Measurements from ENCODE around the gene CD19.
"Not testable (repeated sequence)": the region's sequence is repeated elsewhere in the genome, so short reads cannot be mapped to it uniquely, and the experiment has no call there.

The CD19 gene

GRCh38 chr16:28931801-28932225 lies at the start of gene CD19:
Gene CD19, plus strand, starts transcription at chr16:28931971. Its CDS starts 30 bp downstream, at chr16:28932001.
- no peak for DNase-seq (ENCODE audit: low read depth)
- TF ChIP-seq CTCF (IDR thresholded peaks at IDR 0.05; ENCODE audit: insufficient read depth, low read depth, low read length, missing control alignments), result no peak
- H3K4me3 ChIP-seq (ENCODE audit: low read length), result no peak within 1 kb of the TSS

GRCh38 chr16:28882551-28883160 lies 49.1 kb upstream of the CD19 start:
- no peak for TF ChIP-seq CTCF (IDR thresholded peaks at IDR 0.05; ENCODE audit: insufficient read depth, low read depth, low read length, missing control alignments)
- H3K4me3 ChIP-seq (ENCODE audit: low read length), result no peak overlapping the region
- DNase-seq (ENCODE audit: low read depth), result no peak

GRCh38 chr16:28883221-28883996 lies 48.4 kb upstream of the CD19 start:
- DNase-seq (ENCODE audit: low read depth), result no peak
- no peak overlapping the region for H3K4me3 ChIP-seq (ENCODE audit: low read length)
- TF ChIP-seq CTCF (IDR thresholded peaks at IDR 0.05; ENCODE audit: insufficient read depth, low read depth, low read length, missing control alignments), result no peak

- DNase-seq (ENCODE audit: low read depth), result no peak
- no peak overlapping the region for H3K4me3 ChIP-seq (ENCODE audit: low read length)
- TF ChIP-seq CTCF (IDR thresholded peaks at IDR 0.05; ENCODE audit: insufficient read depth, low read depth, low read length, missing control alignments), result no peak
These were observed 47.7 kb upstream of the CD19 start for GRCh38 chr16:28884045-28884444.

GRCh38 chr16:28886945-28887344 lies 44.8 kb upstream of the CD19 start:
- DNase-seq (ENCODE audit: low read depth), result no peak
- H3K4me3 ChIP-seq (ENCODE audit: low read length), result no peak overlapping the region
- no peak for TF ChIP-seq CTCF (IDR thresholded peaks at IDR 0.05; ENCODE audit: insufficient read depth, low read depth, low read length, missing control alignments)

GRCh38 chr16:28890355-28890754 lies 41.4 kb upstream of the CD19 start:
- not testable (repeated sequence) for H3K4me3 ChIP-seq (ENCODE audit: low read length); DNase-seq (ENCODE audit: low read depth)

GRCh38 chr16:28891964-28892890 lies 39.5 kb upstream of the CD19 start:
- DNase-seq (ENCODE audit: low read depth), result no peak
- TF ChIP-seq CTCF (IDR thresholded peaks at IDR 0.05; ENCODE audit: insufficient read depth, low read depth, low read length, missing control alignments), result no peak
- no peak overlapping the region for H3K4me3 ChIP-seq (ENCODE audit: low read length)
